Superior temporal gyrus (tissue), 1 donor: ENCODE measurements around the gene UBXN11.
A peak's percentile ranks its signal among the peaks of the same experiment; 100 is the strongest.
"Not testable (repeated sequence)": the region's sequence is repeated elsewhere in the genome, so short reads cannot be mapped to it uniquely, and the experiment has no call there.

Experiments used
- DNase-seq: peaks from one replicate; pipeline ENCODE4 v3.0.0-alpha.2; 2016; ENCODE audit errors: extremely low spot score

Gene UBXN11

DNA sequence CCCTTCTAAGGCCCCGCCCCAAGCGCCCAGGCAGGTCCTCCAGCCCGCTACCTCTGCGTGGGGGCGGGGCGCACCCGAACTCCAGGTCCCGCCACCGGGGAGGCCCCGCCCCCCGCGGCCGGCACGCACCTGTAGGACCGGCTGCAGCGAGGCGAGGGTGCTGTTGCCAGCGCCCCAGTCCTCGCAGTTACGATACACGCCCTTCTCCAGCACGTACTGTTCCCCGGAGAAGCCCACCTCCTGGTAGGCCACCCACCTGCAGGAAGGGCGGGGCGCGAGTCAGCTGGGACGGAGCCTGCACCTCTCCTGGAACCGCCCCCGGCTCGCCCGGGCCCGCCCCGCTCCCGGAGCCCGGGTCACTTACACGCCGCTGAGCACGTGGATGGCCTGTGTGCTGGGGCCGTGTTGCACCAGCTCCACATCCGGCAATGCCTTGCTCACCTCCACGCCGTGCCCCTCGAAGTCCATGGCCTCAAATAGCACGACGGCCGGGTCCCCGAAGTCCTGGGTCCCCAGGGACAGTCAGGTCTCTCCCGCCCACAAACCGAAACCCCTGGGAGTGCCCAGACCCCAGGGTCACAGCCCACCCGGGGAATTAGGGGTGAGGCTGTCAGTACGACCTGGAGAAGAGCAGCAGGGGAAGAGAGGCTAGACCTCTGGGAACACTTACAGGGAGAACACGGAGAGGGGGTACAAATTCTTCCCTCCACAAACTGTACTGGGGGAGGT is 30.2 kb upstream of the UBXN11 start:
- DNase-seq, result no peak

DNA sequence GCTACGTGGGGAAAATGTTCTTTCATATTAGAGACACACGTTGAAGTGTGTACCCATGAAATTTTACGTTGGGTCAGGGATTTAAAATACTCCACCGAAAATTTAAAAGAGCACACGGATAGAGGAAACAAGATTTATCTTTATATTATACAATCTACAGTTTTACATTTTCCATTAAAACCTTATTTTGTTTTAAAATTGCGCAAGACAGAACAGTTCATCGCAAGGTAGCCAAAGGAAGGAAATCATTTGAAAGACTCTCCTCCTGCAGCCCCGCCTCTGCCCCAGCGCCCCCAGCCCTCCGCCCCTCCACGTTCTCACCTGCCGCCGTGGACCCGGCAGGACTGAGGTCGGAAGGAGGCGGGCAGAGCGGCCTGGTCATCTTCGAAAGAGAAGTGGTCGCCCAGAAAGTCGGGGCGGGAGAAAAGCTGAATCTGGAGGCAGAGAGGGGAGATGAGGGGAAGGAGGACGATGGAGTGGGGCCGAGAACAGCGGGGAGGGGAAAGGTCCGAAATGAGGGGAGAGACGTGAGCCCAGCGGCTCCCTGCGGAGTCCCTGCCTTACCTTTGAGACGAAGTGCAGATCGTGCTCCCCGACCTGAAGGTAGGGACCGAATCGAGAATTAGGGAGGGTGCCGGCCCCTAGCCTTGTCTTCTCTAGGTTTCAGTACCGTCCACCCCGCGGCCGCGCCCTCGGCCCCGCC is 29.5 kb upstream of the UBXN11 start:
- DNase-seq, result no peak

DNA sequence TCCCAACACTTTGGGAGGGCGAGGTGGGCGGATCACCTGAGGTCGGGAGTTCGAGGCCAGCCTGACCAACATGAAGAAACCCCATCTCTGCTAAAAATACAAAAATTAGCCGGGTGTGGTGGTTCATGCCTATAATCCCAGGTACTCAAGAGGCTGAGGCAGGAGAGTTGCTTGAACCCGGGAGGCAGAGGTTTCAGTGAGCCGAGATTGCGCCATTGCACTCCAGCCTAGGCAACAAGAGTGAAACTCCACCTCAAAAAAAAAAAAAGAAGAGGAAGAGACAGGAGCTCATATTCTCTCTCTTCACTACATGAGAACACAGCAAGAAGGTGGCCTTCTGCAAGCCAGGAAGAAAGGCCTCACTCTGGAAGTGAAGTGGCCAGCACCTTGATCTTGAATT is 26.9 kb upstream of the UBXN11 start:
- not testable (repeated sequence) for DNase-seq

DNA sequence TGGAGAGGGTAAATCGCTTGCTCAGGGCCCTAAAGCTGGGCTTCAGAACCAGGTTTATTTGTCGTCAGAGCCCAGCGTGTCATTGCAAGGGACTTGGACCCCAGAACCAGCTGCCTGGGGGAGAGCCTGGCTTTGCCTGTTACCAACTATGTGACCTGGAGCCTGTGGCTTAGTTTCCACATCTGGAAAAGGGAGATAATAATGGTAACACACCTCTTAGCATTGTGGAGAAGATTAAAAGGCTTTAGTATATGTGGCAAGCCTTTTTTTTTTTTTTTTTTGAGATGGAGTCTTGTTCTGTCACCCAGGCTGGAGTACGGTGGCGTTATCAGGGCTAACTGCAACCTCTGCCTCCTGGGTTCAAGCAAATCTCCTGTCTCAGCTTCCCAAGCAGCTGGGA is 23.8 kb upstream of the UBXN11 start:
- DNase-seq, result no peak

DNA sequence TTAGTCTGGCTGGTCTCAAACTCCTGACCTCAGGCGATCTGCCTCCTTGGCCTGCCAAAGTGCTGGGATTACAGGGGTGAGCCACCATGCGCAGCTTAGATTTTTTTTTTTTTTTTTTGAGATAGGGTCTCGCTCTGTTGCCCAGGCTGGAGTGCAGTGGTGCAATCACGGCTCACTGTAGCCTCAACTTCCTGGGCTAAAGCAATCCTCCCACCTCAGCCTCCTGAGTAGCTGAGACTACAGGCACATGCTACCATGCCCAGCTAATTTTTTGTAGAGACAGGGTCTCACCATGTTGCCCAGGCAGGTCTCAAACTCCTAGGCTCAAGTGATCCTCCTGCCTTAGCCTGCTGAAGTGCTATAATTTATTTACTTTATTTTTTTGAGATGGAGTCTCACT is 22.9 kb upstream of the UBXN11 start:
- DNase-seq, result not testable (repeated sequence)

DNA sequence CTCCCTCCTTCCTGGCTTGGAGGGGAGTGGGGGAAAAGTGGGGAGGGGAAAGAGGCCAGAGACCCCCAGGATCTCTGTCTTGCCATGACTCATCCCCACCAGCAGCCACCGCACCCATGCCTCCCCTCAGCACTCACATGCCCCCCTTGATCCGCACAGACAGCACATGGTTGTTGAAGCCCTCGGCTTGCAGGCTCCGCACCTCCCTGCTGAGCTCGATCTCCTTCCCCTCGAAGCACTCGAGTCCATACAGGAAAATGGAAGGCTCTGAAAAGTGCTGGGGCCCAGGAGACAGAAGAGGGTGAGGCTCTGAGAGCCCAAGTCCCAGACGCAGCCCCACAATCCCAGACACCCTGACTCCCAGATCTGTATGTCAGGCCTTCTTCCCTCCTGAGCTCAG is 22.2 kb upstream of the UBXN11 start:
- DNase-seq, result no peak

DNA sequence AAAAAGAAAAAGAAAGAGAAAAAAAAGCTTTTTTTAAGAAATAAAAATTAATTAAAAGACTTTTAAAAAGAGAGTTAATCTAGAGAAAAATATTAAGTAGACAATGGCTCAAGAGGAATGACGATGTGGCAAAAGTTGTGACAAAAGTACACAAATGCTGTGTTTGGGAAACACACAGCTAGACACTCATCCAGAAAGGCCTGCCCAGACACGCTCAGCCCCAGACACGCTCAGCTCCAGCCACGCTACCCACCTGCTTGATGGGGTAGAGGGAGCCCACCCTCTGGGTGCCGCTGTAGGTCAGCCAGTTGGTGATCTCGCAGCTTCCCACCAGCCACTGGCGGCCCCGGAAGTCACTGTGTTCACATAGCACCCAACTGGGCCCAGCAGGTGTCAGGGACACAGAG is 21.5 kb upstream of the UBXN11 start:
- DNase-seq, result no peak

DNA sequence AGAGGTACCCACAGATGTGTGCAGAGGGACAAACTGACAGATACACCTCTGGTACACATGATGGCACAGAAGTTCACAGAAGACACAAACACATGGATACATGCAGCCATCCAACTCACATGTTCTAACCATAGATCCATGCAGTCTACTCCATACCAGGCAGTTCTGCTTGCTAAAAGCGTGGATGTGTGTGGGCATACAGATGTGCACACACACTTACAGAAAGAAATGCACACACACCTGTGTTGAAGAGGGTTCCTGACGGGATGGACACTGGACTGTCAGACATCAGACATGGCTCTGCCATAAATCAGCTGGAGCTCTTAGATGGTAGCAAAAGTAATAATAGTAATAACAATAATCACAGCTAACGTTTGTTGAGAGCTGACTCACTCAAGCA is 18.1 kb upstream of the UBXN11 start:
- no peak for DNase-seq

DNA sequence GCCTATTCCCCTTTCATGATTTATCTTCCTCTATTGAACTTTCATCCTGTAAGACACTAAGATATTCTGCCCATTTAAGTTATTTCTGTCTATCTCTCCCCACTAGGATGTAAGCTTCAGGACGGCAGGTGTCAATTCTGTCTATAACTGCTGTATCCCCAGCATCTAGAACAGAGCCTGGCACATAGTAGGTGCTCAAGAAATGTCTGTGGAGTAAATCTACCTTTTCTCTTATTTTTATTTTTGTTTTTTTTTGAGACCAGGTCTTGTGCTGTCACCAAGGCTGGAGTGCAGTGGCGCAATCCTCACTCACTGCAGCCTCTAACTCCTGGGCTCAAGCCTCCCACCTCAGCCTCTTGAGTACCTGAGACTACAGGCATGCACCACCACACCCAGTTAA is 16.9 kb upstream of the UBXN11 start:
- no peak for DNase-seq

DNA sequence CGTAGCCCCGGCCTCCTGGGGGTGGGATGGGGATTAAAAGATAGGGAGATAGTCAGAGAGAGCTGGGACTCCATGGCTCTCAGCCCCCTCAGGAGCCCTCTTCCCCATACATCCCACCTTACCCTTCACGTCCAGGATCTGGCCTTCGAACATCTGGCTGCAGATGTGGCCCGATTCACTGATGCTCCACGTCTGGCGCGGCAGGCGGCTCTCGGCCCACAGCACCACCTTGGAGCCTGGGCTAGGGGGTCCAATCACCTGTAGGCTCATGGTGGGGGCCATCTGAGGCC is 15.6 kb upstream of the UBXN11 start:
- DNase-seq, result no peak

DNA sequence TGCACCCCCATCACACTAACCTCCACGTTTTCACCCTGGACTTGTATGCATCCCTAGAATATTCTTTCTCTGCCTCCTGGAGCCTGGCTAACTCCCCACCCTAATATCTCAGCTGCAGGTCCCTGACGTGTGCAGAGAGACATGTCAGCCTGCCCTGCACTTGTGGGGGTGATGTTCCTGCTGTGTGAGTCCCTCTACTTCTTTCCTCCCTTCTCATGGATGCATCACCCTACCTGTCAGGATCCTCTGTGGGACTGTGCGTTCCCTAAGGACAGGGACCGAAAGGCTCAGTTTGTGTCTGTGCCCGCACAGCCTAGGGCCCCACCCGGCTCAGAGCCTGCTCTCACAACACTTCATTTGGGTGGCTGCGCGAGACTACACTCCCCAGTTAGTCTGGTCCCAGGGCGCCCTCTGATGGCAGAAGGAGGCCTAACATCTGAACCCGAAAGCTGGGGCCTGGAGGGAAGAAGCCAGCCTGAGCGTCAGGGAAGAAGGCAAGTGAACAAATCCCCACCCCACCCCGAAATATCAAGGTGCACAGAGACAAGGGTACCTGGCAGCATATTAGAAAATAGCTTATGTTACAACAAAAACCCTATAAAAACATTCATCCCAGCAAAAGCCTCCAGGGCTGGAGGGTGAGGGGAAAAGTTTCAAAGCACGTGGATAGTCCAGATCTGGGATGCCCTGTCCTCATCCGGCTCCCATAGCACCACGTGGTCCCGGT is 15.0 kb upstream of the UBXN11 start:
- DNase-seq, result peak; percentile 93

DNA sequence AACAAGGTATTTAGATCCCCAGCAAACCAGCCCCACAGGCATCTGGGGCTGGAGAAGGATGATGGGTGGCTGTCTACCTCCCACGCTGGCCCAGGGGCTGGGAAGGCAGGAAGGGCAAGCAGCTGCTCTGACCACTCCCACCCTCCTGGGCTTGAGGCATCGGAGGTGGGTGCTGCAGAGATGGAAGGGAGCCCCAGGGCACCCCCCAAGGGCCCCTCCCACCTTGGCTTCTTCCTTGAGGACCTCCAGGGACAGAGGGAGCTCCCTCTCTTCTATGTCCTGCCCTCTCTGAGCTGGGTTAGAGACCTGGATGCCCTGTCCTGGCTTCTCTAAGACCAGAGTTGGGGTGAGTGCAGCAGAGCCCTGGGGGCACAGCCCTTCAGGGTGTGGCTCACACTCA is 14.5 kb upstream of the UBXN11 start:
- DNase-seq, result no peak

DNA sequence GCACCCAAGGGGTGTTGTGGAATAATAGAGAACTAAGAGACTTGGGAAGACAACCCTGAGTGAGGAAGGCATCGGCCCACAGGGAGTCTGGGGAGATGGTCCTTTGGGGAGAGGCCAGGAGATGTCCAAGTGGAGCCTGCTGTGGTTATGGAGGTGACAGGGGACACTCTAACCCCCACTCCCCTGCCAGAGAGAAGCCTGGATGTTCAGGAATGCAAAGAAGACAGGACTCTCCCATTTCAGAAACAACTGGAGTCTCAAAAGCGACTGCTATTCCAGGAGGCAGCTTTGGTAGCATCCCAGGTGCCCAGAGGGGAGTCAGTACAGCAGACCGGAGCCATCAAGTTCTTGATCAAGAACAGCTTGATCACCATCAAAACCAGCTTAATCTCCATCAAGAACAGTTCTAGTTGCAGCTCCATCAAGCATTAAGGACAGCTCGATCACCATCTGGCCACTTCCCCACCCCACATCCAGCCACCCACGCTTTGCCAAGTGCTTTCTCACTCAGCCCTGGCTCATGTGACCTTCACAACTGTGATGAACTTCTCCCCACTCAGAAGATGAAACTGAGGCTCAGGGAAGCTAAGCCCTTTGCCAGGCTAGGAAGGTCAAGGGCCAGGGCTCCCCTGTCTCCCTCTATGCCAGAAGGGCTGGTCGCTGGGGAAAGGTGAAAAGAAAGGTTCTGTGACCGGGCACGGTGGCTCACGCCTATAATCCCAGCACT is 12.1 kb upstream of the UBXN11 start:
- DNase-seq, result no peak

DNA sequence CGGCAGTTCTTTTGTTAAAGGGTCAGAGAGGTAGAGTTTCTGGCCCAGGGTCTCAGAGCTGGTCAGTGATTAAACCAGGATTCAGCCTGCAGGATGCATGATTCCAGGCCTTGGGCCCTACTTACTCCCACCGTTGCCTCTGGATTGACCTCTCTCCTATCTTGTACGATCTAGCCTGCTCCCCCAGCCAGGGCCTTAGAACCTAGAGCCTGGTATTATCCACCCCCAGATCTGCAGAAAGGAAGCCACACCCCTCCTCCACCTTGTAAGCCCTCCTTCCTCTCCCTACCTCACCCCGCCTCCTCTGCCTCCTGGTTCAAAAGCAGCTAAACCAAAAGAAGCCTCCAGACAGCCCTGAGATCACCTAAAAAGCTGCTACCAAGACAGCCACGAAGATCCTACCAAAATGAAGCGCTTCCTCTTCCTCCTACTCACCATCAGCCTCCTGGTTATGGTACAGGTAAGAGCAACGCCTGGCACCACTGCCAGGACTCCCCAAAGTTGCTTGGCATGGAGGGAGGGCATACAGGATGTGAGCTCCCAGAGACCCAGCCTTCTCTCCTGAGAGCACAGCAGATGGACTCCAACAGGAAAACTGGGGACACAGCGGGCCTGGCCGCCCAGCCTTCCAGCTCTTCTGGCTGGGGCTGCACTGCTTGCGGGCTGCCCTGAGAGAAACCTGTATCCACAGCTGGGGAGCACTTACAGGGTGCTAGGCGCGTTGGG is 11.3 kb upstream of the UBXN11 start, which contains the start of gene CD52:
CD52 (plus strand) TSS at position 347 of the 726 bp plus-strand sequence; CDS start at position 407, 60 bp downstream.
- no peak for DNase-seq

DNA sequence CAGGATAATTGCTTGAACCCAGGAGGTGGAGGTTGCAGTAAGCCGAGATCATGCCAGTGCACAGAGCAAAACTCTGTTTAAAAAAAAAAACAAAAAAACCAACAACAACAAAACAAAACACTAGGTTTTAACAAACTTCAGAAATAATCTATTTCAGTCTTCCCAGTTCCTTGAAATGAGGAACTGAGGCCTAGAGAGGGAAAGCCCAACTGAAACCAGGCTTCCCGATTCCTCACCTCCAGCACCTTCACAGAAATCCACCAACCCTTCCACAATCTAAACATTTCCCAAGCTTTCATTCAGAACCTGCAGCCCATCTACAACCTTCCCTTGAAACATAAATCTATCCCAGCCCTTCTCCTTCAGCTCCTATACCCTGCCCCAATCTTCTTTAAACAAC is 10.7 kb upstream of the UBXN11 start:
- DNase-seq, result no peak

DNA sequence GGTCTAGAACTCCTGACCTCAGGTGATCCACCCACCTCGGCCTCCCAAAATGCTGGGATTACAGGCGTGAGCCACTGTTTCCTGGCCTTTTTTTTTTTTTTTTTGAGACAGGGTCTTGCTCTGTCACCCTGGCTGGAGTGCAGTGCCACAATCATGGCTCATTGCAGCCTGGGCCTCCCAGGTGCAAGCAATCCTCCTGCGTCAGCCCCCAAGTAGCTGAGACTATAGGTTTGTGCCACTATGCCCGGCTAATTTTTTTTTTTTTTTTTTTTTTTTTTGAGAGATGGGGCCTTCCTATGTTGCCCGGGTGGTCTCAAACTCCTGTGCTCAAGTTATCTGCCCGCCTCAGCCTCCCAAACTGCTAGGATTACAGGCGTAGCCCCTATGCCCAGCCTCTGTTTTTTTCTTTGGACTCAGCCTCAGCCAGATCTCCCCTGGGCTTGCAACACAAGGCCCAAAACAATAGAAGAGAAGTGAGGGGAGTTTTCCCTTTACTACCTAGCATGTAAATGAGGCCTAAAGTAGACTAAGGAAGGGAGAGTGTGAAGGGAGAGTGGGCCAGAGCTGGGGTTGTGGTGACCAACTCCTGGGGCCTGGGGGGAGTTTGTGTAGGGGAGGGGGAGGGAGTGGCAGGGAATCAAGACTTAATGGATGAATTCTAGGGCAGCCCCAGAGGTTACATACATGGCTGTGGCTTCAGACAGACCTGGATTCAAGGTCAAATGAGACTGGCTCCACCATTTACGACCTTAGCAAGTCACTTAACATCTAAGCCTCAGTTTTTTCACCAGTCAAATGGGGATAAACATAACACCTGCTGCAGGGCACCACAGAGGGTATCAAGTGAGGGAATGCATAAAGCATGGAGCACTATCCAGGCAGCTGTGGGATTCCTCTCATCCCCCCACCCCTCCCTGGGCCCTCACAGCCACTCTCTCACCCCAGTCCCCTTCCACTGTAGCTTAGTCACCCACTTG is 9.7 kb upstream of the UBXN11 start:
- DNase-seq, result no peak

DNA sequence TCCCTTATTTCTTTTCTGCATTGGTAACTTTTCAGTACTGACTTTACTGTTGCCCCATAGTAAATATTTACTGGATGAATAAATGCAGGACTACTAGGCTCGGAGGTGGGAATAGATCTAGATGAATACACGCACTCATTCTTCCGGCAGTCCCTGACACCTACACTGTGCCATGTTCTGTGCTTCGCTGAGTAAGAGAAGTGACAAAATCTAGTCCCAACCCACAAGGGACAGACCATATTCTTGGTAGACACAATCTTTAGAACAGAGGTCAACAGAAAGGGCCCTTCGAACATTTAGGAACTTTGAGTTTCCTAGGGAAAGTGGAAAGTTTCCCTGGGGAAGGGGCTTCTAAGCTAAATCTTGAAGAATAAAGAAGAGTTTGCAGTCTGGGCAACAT is 8.1 kb upstream of the UBXN11 start:
- DNase-seq, result no peak

DNA sequence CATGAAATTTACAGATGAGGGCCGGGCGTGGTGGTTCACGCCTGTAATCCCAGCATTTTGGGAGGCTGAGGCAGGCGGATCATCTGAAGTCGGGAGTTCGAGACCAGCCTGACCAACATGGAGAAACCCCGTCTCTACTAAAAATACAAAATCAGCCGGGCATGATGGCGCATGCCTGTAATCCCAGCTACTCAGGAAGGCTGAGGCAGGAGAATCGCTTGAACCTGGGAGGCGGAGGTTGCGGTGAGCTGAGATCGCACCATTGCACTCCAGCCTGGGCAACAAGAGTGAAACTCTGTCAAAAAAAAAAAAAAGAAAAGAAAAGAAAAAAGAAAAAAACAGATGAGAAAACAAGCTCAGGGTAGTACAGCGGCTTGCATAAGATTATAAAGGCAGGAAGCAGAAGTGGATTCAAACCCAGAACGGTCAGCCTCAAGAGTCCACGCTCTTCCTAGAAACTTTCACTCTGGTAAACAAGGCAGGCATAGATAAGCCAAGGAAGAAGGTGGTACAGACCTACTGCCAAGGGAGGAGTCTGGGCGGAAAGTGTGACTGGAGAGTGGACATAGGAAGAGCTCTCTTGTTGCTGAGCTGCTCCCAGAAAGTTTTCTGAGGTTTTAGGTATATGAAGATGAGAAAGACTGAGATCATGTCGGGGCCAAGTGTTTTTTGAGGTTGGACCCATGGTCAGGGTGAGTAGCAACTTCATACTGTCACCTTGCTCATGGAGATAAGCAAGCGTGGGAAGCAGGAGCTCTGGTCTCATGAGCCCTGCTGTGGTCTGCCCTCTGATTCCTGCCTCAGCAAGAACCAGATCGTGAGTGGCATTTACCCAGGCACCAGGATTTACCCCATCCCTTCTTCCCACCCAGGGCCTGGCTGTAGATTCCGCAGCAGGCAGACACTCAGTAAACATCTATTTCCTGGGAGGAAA is 1.8 kb upstream of the UBXN11 start:
- not testable (repeated sequence) for DNase-seq

DNA sequence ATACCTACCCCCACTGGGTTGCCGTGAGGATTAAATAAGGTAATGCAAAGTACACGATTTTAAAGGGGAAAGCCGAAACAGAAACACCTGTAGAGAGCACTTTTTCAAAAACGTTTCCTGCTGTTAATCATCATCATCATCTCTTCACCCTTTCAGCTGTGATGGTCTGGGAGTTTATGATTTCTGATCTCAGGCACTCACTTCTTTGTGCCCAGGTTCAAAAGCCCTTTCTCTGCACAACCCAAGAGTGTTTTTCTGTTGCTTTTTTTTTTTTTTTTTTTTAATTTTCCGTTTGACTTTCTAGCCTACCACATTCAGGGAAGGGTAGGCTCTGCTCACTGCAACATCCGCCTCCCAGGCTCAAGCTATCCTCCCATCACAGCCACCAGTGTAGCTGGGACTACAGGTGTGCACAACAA is 936 bp upstream of the UBXN11 start:
- no peak for DNase-seq
